Stimulated activated CD4-positive, alpha-beta T cell treated with anti-CD3 and anti-CD28 coated beads, Interleukin-4, amount 100 ng/mL, for 1 hour (primary cell): ENCODE measurements around the gene GK2.

Source experiments
- DNase-seq: peaks from one replicate; pipeline ENCODE4 v3.0.0-alpha.2; 2020

GK2 gene

DNA sequence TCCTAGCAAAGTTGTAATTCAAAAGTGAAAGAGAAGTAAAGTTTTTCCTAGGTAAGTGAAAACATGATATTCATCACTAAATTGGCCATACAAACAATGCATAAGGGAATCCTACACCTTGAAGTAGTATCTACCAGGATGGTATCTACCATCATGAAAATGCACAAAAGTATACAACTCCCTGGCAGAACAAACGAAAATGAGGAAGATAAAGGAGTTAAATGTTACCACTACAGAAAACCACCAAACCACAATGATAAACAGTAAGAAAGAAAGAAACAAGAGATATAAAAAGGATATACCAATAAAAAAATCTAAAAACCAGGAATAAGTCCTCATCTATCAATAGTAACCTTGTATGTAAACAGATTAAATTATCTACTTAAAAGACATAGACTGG is 26.9 kb downstream of the GK2 start:
- no peak for DNase-seq

- DNase-seq = no peak
These were observed 38.0 kb downstream of the GK2 start for GRCh38 chr4:79370026-79370425.

DNA sequence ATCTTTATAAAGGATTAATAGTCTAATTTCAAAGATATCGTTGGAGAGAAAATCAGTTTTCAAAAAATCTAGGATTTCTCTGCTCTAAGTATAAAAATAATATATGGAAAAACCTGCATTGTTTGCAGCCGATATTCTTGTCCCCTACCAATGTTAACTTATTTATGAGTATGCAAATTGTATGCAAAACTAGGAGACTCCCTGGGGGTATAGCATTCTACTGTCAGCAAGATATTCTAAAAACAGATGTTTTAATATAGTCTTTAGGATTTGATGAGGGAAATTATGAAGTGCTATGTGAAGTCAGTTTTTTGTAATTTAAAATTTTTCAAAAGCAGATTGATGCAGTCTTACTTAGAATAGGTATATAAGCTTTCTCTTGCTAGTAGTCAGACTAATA is 40.9 kb downstream of the GK2 start:
- no peak for DNase-seq

DNA sequence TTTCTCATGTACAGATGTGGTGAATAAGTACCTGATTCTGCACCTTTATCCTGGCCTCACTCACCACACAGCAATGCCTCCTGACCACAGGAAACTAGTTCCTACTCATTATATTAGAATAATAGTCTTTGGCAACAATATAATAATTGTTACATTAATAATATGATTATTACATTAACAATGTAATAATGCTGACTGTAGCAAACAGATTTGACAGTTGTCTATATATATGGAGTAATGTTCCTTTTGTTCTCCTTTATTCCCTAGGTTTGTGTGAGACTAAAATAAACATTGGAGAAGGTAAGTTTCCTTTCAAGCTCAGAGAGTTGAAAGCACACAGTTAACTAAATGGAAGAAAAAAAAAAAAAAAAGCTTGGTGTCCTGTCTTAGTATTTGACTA is 41.6 kb downstream of the GK2 start:
- DNase-seq = no peak

DNA sequence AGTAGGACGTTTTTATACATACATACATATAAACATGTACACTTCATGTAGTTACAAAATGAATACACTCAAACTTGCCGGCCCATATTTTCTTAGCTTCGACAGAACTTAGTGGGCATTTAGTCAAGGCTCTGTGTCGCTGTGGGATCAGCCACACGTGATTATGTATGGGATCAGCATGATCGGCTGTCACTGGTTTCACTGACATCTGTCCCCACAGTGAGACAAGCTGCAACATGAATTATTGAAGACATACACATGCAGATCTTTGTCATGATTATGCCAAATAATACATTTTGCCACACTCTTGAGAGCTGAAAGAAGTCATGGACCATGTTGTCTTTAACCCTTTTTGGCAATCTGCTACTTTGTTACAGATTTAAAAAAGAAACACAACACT is 44.0 kb downstream of the GK2 start:
- DNase-seq = no peak

DNA sequence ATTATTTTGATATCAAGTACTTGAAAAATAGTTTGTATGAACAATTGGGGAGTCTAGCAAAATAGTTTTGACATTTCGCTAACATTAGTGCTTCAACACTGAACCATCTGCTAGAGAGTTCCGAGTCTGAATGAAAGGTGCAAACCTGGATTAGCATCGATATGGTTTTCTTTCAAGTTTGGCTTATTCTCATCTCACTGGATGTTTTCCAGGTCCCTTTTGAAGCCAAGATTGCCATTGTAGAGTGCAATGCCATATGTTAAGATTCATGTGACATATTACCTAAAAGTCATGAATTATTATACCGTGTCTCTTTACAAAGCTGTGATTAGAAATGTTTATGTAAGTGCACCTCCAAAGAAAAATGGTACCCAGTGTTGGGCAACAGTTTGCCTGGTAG is 45.4 kb downstream of the GK2 start:
- no peak for DNase-seq

- DNase-seq = no peak
These were observed 48.0 kb downstream of the GK2 start for GRCh38 chr4:79360006-79360405.

DNA sequence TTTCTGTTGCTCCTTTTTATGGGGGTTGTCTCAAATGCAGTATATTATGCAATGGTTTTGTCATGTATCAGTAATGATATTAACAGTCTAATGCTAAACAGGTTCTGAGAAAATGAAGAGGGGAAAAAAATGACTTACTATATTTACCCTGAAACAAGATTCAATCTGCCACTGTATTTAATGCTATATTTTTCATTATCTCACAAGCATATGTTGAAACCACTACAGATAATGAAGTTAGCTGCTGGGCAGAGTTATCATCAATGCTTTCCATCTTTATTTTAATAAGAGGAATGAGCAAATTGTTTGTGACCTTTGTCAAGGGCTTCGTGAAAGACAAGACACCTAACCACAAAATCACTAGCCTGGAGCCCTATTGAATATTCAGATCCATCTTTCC is 49.6 kb downstream of the GK2 start:
- DNase-seq = no peak

DNA sequence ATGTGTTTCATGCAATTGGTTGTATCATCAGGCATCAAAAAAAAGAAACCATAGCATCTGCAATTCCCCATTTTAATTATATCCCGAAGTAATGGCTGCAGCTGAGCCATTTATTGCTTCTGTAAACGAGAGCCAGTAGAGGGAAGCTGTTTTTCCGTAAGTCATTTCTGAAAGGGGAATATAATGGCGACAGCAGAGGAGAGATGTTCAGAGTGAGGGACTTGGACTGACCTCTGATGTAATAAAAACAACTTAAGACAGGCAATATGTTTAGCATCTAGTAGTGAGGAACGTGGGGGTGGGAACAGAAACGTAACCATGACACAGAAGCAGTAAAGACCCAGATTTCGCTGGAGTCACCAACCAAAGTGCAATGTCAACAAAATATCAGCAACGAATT is 50.7 kb downstream of the GK2 start:
- DNase-seq = no peak
